PC-3 (cell line): Measurements from ENCODE around the gene TGFB1I1. TPM values are rescaled to one million over a fixed set of nuclear protein-coding genes. Genes with fewer than 3 reads are reported as not detected.

Experiments used
- ATAC-seq: fragments of 200-7000 bp; cut with Tn5 transposase; 2 replicates; pipeline ENCODE4 v1.9.1; 2020; ENCODE audit warnings: mild to moderate bottlenecking, moderate library complexity
- BruUV-seq: library from RNA; stranded (reverse); fragments of 400-500 nt; replicated peaks from 2 replicates; lab custom pipeline; 2021; lab: Mats Ljungman, UMichigan
- CTCF ChIA-PET: fragments of 300-600 bp; sonication (Branson Sonifier 250); formaldehyde crosslinking; loops from one replicate; lab custom pipeline; 2022; ENCODE audit warnings: antibody characterized with exemption; lab: Charles Lee
- POLR2A ChIA-PET: fragments of 300-600 bp; sonication (Branson Sonifier 250); formaldehyde crosslinking; loops from one replicate; lab custom pipeline; 2022; ENCODE audit warnings: antibody characterized with exemption; ENCODE audit not compliant: unreplicated experiment; lab: Charles Lee
- DNase-seq: peaks from one replicate; pipeline ENCODE4 v3.0.0-alpha.2; 2015
- H2AFZ ChIP-seq: fragments of 300-600 bp; sonication (generic); 2 replicates; pipeline ENCODE4 v1.6.0; 2016; ENCODE audit warnings: antibody characterized with exemption, low read length
- H3F3A ChIP-seq: fragments of 300-600 bp; sonication (generic); one replicate; pipeline ENCODE4 v1.6.0; 2017; ENCODE audit warnings: antibody characterized with exemption, low read length, control low read depth, mild to moderate bottlenecking; ENCODE audit not compliant: unreplicated experiment
- H3K27ac ChIP-seq: fragments of 300-600 bp; sonication (generic); 2 replicates; pipeline ENCODE4 v1.5.1; 2016; ENCODE audit warnings: mild to moderate bottlenecking, low read length
- H3K27me3 ChIP-seq: fragments of 300-600 bp; sonication (generic); 2 replicates; pipeline ENCODE4 v1.6.1; 2016; ENCODE audit warnings: low read length, mixed read lengths
- H3K36me3 ChIP-seq: fragments of 300-600 bp; sonication (generic); 2 replicates; pipeline ENCODE4 v1.6.1; 2016; ENCODE audit warnings: low read depth, mixed run types, low read length, mixed read lengths
- H3K4me1 ChIP-seq: fragments of 300-600 bp; sonication (generic); 2 replicates; pipeline ENCODE4 v1.5.1; 2016; ENCODE audit warnings: low read length; ENCODE audit not compliant: insufficient read depth
- H3K4me2 ChIP-seq: fragments of 300-600 bp; sonication (generic); 2 replicates; pipeline ENCODE4 v1.6.0; 2016; ENCODE audit warnings: low read length
- H3K4me3 ChIP-seq: fragments of 300-600 bp; sonication (generic); 2 replicates; pipeline ENCODE4 v1.5.1; 2016; ENCODE audit warnings: mild to moderate bottlenecking, low read length, mixed read lengths
- H3K79me2 ChIP-seq: fragments of 300-600 bp; sonication (generic); 2 replicates; pipeline ENCODE4 v1.6.1; 2017; ENCODE audit warnings: low read length, mixed read lengths
- H3K9ac ChIP-seq: fragments of 300-600 bp; sonication (generic); 2 replicates; pipeline ENCODE4 v1.6.0; 2016; ENCODE audit warnings: mild to moderate bottlenecking, low read length
- H3K9me2 ChIP-seq: fragments of 300-600 bp; sonication (generic); replicated peaks from 2 replicates; pipeline ENCODE4 v1.6.1; 2016; ENCODE audit warnings: mixed run types, low read length, mixed read lengths
- H3K9me3 ChIP-seq: fragments of 300-600 bp; sonication (generic); 2 replicates; pipeline ENCODE4 v1.6.1; 2016; ENCODE audit warnings: low read length, mixed read lengths
- H4K20me1 ChIP-seq: fragments of 300-600 bp; sonication (generic); 2 replicates; pipeline ENCODE4 v1.6.1; 2016; ENCODE audit warnings: low read length, mixed read lengths
- CTCF ChIP-seq: fragments of 300-600 bp; sonication (generic); conservative IDR thresholded peaks from 2 replicates; pipeline ENCODE4 v1.5.1; 2017; ENCODE audit warnings: antibody characterized with exemption, low read depth, mild to moderate bottlenecking, low read length
- EZH2 ChIP-seq: fragments of 300-600 bp; sonication (generic); IDR thresholded peaks from one replicate; pipeline ENCODE4 v1.6.1; 2017; ENCODE audit warnings: antibody characterized with exemption, mild to moderate bottlenecking, low read length; ENCODE audit not compliant: unreplicated experiment
- EZH2phosphoT487 ChIP-seq: fragments of 300-600 bp; sonication (generic); IDR thresholded peaks from 2 replicates; pipeline ENCODE4 v1.6.1; 2018; ENCODE audit warnings: mild to moderate bottlenecking, antibody characterized with exemption, low read length, borderline replicate concordance
- intact Hi-C: fragments of 100-400 bp; cut with micrococcal nuclease; formaldehyde crosslinking; loops from 2 replicates; pipeline ENCODE4 v1.9.0; 2023
- total RNA-seq: library from RNA; depleted of rRNA; stranded (reverse); fragments of >200 nt; gene quantifications from 2 replicates; pipeline ENCODE4 v1.2.3, GENCODE V29; 2014

TGFB1I1 gene
- total RNA-seq, 1 experiment from 2014 or later: 11.2 TPM

- no peaks in the 10 kb centered on the region for H3F3A ChIP-seq
- ChIA-PET CTCF (no interaction called here), POLR2A (no interaction called here)
- no peaks in the 10 kb centered on the region for H3K9me2 ChIP-seq
- TF ChIP-seq EZH2phosphoT487 (no peak), EZH2 (no peak), CTCF (no peak)
- no peaks in the 10 kb centered on the region for H3K27me3 ChIP-seq
- no peaks in the 10 kb centered on the region for H4K20me1 ChIP-seq
- H3K9me3 ChIP-seq: no peaks in the 10 kb centered on the region
- intact Hi-C loops: no loop called here
- H3K4me3 ChIP-seq: no peak overlapping the region
- H3K79me2 ChIP-seq: no peaks in the 10 kb centered on the region
- H3K4me1 ChIP-seq: no peaks in the 10 kb centered on the region; the same call in 1 of the 2 replicates
- no peak overlapping the region for H2AFZ ChIP-seq
- no TSS peak for BruUV-seq
- H3K27ac ChIP-seq: no peak overlapping the region
- DNase-seq (no peak), ATAC-seq (no peak)
- no peak overlapping the region for H3K4me2 ChIP-seq
- no peak overlapping the region for H3K9ac ChIP-seq
- H3K36me3 ChIP-seq: no peaks in the 10 kb centered on the region
Observed at GRCh38 chr16:31485571-31485970, 13.6 kb downstream of the TGFB1I1 start.

- H3K4me2 ChIP-seq: no peak overlapping the region
- no peak overlapping the region for H3K9ac ChIP-seq
- H3K27ac ChIP-seq: no peak overlapping the region
- no peaks in the 10 kb centered on the region for H3K27me3 ChIP-seq
- no peaks in the 10 kb centered on the region for H4K20me1 ChIP-seq
- ATAC-seq: no peak
- intact Hi-C loops: no loop called here
- TF ChIP-seq CTCF (no peak), EZH2phosphoT487 (no peak), EZH2 (no peak)
- ChIA-PET POLR2A (no interaction called here), CTCF (no interaction called here)
- H3K79me2 ChIP-seq: no peaks in the 10 kb centered on the region
- DNase-seq: no peak
- H3K9me2 ChIP-seq: no peaks in the 10 kb centered on the region
- no peak overlapping the region for H3K4me3 ChIP-seq
- H3K36me3 ChIP-seq: no peaks in the 10 kb centered on the region
- no TSS peak for BruUV-seq
- H3F3A ChIP-seq: no peaks in the 10 kb centered on the region
- H3K9me3 ChIP-seq: no peaks in the 10 kb centered on the region
- H2AFZ ChIP-seq: no peak overlapping the region
- no peaks in the 10 kb centered on the region; the same call in 1 of the 2 replicates for H3K4me1 ChIP-seq
Observed at GRCh38 chr16:31486045-31486444, 14.1 kb downstream of the TGFB1I1 start.

- no peak overlapping the region for H3K27ac ChIP-seq
Observed at GRCh38 chr16:31487071-31487719, 15.2 kb downstream of the TGFB1I1 start.

More at GRCh38 chr16:31487071-31487719, 15.2 kb downstream of the TGFB1I1 start:
- peak overlapping the region; percentile 92 for H3K4me2 ChIP-seq
- ATAC-seq (no peak; the same call in 1 of the 2 replicates), DNase-seq (no peak)
- H3K27me3 ChIP-seq: no peaks in the 10 kb centered on the region
- no peaks in the 10 kb centered on the region; the same call in 1 of the 2 replicates for H3K4me1 ChIP-seq
- intact Hi-C loops: no loop called here
- POLR2A ChIA-PET: no interaction called here
- H4K20me1 ChIP-seq: no peaks in the 10 kb centered on the region
- CTCF ChIA-PET: no interaction called here
- H2AFZ ChIP-seq: peak overlapping the region; percentile 83
- peak overlapping the region; percentile 79 for H3K4me3 ChIP-seq
- TF ChIP-seq EZH2 (no peak), CTCF (no peak), EZH2phosphoT487 (no peak)
- no peaks in the 10 kb centered on the region for H3K9me3 ChIP-seq
- H3K9me2 ChIP-seq: no peaks in the 10 kb centered on the region
- H3K36me3 ChIP-seq: no peaks in the 10 kb centered on the region
- peak overlapping the region; percentile 17; the same call in 1 of the 2 replicates for H3K9ac ChIP-seq
- no peaks in the 10 kb centered on the region for H3F3A ChIP-seq
- no peaks in the 10 kb centered on the region for H3K79me2 ChIP-seq
- BruUV-seq: no TSS peak
